ENCODE results near the gene PSPN.
A peak's percentile ranks its signal among the peaks of the same experiment; 100 is the strongest.

PSPN gene

DNA sequence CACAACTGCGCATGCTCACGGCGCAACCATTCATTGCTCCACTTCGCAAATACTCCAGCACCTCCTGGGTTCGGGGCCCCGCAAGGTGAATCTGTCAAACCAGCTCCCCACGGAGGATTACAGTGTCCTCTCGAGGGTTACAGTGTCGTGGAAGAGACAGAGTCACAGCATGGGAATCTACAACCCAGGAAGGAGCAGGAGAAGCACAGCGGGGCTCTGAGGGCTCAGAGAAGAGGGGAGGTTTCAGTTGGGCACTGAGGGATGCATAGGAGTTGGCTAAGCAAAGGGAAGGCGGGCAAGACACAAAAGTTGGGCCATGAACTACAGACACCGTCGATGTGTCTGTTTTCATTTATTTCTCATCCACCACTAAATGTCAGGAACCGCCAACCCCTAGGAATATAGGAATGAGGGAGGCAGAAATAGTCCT lies 18.3 kb upstream of the PSPN start:
- DNase-seq (ENCODE audit: low spot score) (no peak), ATAC-seq (ENCODE audit: low read depth) (no peak)
- Histone ChIP-seq H3K27me3 (ENCODE audit: insufficient read depth, poor library complexity, severe bottlenecking) (no peaks in the 10 kb centered on the region), H3K36me3 (ENCODE audit: low read depth) (peaks cover 29% of the 10 kb centered on the region), H3K4me1 (ENCODE audit: insufficient read depth, poor library complexity, severe bottlenecking) (peaks cover 3% of the 10 kb centered on the region), H3K27ac (ENCODE audit: poor library complexity, severe bottlenecking) (peak overlapping the region; percentile 68), H3K9me3 (ENCODE audit: severe bottlenecking) (no peaks in the 10 kb centered on the region), H3K4me3 (ENCODE audit: severe bottlenecking) (peak overlapping the region; percentile 87)
- TF ChIP-seq, protein P1, sequence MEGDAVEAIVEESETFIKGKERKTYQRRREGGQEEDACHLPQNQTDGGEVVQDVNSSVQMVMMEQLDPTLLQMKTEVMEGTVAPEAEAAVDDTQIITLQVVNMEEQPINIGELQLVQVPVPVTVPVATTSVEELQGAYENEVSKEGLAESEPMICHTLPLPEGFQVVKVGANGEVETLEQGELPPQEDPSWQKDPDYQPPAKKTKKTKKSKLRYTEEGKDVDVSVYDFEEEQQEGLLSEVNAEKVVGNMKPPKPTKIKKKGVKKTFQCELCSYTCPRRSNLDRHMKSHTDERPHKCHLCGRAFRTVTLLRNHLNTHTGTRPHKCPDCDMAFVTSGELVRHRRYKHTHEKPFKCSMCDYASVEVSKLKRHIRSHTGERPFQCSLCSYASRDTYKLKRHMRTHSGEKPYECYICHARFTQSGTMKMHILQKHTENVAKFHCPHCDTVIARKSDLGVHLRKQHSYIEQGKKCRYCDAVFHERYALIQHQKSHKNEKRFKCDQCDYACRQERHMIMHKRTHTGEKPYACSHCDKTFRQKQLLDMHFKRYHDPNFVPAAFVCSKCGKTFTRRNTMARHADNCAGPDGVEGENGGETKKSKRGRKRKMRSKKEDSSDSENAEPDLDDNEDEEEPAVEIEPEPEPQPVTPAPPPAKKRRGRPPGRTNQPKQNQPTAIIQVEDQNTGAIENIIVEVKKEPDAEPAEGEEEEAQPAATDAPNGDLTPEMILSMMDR (IDR thresholded peaks at IDR 0.05; ENCODE audit: poor library complexity, severe bottlenecking): no peak

DNA sequence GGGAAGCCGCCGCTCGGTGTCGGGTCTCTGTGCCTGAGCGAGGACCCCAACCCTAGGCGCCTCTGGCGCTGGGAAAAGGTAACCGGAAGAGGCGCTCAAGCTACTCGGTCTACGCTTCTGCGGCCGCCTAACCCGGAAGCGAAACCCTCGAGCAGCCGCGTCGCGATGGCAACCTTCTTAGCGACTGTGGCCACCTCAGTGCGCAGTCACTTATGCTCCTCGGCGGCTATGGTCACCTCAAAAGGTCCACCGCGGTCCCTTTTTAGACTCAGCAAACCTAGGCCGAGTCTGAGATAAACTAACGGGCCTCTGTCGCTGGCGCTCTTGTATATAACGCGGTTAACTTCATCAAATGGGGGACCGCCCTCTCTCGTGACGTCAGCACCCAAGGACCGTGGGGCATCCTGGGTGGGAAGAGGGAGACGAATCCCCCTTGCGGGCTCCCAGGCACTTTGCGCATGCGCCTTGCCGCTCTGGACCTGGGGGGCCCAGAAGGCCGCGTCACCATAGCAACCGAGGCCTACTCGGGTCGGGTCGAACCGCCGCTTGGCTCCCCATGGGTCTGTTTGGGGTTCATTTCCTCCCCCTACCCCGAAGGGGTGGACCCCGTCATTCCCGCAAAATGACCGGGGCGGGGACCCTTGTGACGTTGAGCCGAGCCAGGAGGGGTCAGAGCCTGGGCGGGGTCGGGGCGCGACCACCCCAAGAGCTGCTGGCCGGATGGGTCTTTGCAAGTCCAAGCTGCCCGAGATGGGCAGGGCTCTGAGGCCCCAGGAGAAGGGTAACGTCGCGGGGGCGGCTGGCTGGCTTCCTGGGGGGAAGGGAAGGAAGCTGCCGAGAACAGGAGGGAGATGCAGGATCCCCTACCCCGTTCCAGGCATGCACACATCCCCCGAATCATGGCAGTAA lies 17.6 kb upstream of the PSPN start, which contains the start of gene GTF2F1:
Gene GTF2F1, minus strand, starts transcription at position 91 of the 909 bp plus-strand sequence. CDS start 169 bp downstream, outside the sequence.
- H3K9me3 ChIP-seq (ENCODE audit: severe bottlenecking): no peaks in the 10 kb centered on the region
- peaks cover 3% of the 10 kb centered on the region for H3K4me1 ChIP-seq (ENCODE audit: insufficient read depth, poor library complexity, severe bottlenecking)
- H3K4me3 ChIP-seq (ENCODE audit: severe bottlenecking): peak within 1 kb of the TSS; percentile 87
- DNase-seq (ENCODE audit: low spot score): peak; percentile 90
- H3K27me3 ChIP-seq (ENCODE audit: insufficient read depth, poor library complexity, severe bottlenecking): no peaks in the 10 kb centered on the region
- peak within 1 kb of the TSS; percentile 68 for H3K27ac ChIP-seq (ENCODE audit: poor library complexity, severe bottlenecking)
- H3K36me3 ChIP-seq (ENCODE audit: low read depth): peaks cover 35% of the 10 kb centered on the region
- TF ChIP-seq, protein P1 (IDR thresholded peaks at IDR 0.05; ENCODE audit: poor library complexity, severe bottlenecking): no peak
- peak; percentile 90 for ATAC-seq (ENCODE audit: low read depth)

DNA sequence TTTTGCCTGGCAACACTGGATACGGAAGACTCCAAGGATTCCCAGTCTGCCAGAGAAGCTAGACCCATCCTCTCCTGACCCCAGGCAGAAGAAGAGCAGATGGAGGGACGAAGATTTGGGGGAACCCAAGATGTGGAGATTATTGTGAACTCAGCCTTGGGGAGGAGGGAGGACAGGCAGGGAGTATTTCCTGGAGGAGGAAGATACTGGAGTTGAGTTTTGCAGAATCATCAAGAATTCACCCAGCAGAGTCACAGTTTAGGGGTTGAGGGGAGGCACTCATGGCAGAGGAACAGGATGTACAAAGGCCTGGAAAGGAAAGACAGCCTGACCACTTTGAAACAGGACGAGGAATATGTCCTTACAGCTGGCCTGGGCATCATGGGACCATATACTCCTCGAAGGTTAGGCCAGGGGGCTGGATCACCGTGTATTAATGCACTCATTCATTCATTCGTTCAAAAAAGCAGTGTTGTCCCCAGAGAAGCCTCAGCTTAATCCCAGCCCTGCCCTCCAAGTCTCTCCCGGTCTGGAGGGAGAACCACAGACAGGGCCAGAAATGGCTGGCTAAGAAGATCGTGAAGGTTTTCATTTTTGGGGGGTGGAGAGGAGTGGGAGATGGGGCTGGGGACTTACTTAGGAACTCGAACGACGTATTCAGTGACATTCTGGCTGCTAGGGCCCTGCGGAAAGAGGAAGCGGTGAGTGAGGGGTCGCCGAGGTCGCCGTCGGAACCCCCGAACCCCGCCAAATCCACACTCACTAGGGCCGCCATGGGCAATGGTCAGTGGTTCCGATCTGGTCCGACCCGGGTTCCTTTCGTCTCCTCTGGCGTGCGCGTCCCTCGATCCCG lies 16.7 kb upstream of the PSPN start:
- peaks cover 42% of the 10 kb centered on the region for H3K36me3 ChIP-seq (ENCODE audit: low read depth)
- H3K9me3 ChIP-seq (ENCODE audit: severe bottlenecking): no peaks in the 10 kb centered on the region
- peak overlapping the region; percentile 87 for H3K4me3 ChIP-seq (ENCODE audit: severe bottlenecking)
- ATAC-seq (ENCODE audit: low read depth): no peak
- DNase-seq (ENCODE audit: low spot score): no peak
- H3K27ac ChIP-seq (ENCODE audit: poor library complexity, severe bottlenecking): peak overlapping the region; percentile 68
- H3K4me1 ChIP-seq (ENCODE audit: insufficient read depth, poor library complexity, severe bottlenecking): peaks cover 3% of the 10 kb centered on the region
- TF ChIP-seq, protein P1 (IDR thresholded peaks at IDR 0.05; ENCODE audit: poor library complexity, severe bottlenecking): no peak
- H3K27me3 ChIP-seq (ENCODE audit: insufficient read depth, poor library complexity, severe bottlenecking): no peaks in the 10 kb centered on the region

DNA sequence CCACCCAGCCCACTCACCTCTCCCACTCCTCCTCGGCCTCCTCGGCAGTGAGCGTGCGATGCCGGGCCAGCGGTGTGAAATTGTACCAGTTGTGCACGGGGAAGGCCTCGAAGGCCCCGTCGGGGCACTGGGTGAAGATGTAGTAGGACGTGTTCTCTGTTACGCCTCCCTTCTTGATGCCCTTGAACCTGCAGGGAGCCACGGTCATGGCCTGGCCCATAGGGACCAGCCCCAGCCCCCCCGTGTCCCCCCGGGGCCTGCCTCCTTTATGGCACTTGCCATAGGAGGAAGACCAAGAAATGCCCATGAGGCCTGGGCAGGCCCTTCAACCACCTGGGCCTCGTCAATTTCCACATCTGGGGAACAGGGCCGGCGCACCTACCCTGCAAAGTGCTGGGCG lies 11.6 kb upstream of the PSPN start:
- Histone ChIP-seq H3K27ac (ENCODE audit: poor library complexity, severe bottlenecking) (no peak overlapping the region), H3K9me3 (ENCODE audit: severe bottlenecking) (no peaks in the 10 kb centered on the region), H3K4me3 (ENCODE audit: severe bottlenecking) (no peak overlapping the region), H3K4me1 (ENCODE audit: insufficient read depth, poor library complexity, severe bottlenecking) (peaks cover 3% of the 10 kb centered on the region), H3K27me3 (ENCODE audit: insufficient read depth, poor library complexity, severe bottlenecking) (no peaks in the 10 kb centered on the region), H3K36me3 (ENCODE audit: low read depth) (peaks cover 78% of the 10 kb centered on the region)
- ATAC-seq (ENCODE audit: low read depth) (no peak), DNase-seq (ENCODE audit: low spot score) (no peak)
- TF ChIP-seq, protein P1 (IDR thresholded peaks at IDR 0.05; ENCODE audit: poor library complexity, severe bottlenecking): no peak

Measured in RWPE2 (cell line).